Vagina (tissue), 2 donors: ENCODE results near the gene PANK1.

Source experiments
- CTCF ChIP-seq, 3 experiments: fragments of 450-650 bp in 2 of 3; fragments of 200-600 bp in 1 of 3; sonication (generic) in 1 of 3; IDR thresholded peaks; one replicate each; pipeline ENCODE4 v1.5.1; 2017 to 2019; ENCODE audit warnings: antibody characterized with exemption in 3 of 3, mild to moderate bottlenecking in 2 of 3, moderate library complexity in 2 of 3
- POLR2A ChIP-seq, 2 donors: fragments of 450-650 bp; IDR thresholded peaks; one replicate each; pipeline ENCODE4 v1.6.1; 2017; ENCODE audit warnings: antibody characterized with exemption in 2 of 2, mild to moderate bottlenecking in 2 of 2, moderate library complexity in 2 of 2

GRCh38 chr10:89659143-89660131 is 14.4 kb upstream of the PANK1 start:
- TF ChIP-seq CTCF (IDR thresholded peaks at IDR 0.05) (no peak), POLR2A (IDR thresholded peaks at IDR 0.05) (no peak)
